GM18508 (cell line): ENCODE results near the gene ANKRD9.

Source experiments
- ATAC-seq: cut with Tn5 transposase; IDR thresholded peaks from one replicate; pipeline ENCODE4 v1.9.1; 2021; ENCODE audit warnings: moderate number of reproducible peaks; ENCODE audit not compliant: insufficient read depth, unreplicated experiment

ANKRD9 gene

GRCh38 chr14:102513899-102514772 lies 4.6 kb upstream of the ANKRD9 start:
- no peak for ATAC-seq

GRCh38 chr14:102512793-102513300 lies 3.3 kb upstream of the ANKRD9 start:
- no peak for ATAC-seq

GRCh38 chr14:102511538-102511937 lies 2.0 kb upstream of the ANKRD9 start:
- no peak for ATAC-seq

GRCh38 chr14:102510616-102511520 lies 1.3 kb upstream of the ANKRD9 start:
- no peak for ATAC-seq

- ATAC-seq, result no peak
Observed at GRCh38 chr14:102508774-102509745, 516 bp downstream of the ANKRD9 start.

- ATAC-seq, result no peak
Observed at GRCh38 chr14:102508410-102508773, 1.2 kb downstream of the ANKRD9 start.

GRCh38 chr14:102507857-102508312 lies 1.7 kb downstream of the ANKRD9 start:
- no peak for ATAC-seq

- no peak for ATAC-seq
Observed at GRCh38 chr14:102507081-102507856, 2.3 kb downstream of the ANKRD9 start.

GRCh38 chr14:102506626-102506925 lies 3.0 kb downstream of the ANKRD9 start:
- no peak for ATAC-seq

GRCh38 chr14:102505775-102506625 lies 3.6 kb downstream of the ANKRD9 start:
- ATAC-seq, result no peak

GRCh38 chr14:102505000-102505619 lies 4.5 kb downstream of the ANKRD9 start:
- no peak for ATAC-seq

- no peak for ATAC-seq
Observed at GRCh38 chr14:102504328-102504999, 5.1 kb downstream of the ANKRD9 start.

- ATAC-seq, result no peak
Observed at GRCh38 chr14:102503641-102504327, 5.8 kb downstream of the ANKRD9 start.

- ATAC-seq, result no peak
Observed at GRCh38 chr14:102502571-102502970, 7.0 kb downstream of the ANKRD9 start.

GRCh38 chr14:102501751-102502315 lies 7.7 kb downstream of the ANKRD9 start:
- no peak for ATAC-seq

- no peak for ATAC-seq
Observed at GRCh38 chr14:102500713-102501112, 8.9 kb downstream of the ANKRD9 start.
